Measurements from ENCODE around the gene SEC16A.

SEC16A gene

DNA sequence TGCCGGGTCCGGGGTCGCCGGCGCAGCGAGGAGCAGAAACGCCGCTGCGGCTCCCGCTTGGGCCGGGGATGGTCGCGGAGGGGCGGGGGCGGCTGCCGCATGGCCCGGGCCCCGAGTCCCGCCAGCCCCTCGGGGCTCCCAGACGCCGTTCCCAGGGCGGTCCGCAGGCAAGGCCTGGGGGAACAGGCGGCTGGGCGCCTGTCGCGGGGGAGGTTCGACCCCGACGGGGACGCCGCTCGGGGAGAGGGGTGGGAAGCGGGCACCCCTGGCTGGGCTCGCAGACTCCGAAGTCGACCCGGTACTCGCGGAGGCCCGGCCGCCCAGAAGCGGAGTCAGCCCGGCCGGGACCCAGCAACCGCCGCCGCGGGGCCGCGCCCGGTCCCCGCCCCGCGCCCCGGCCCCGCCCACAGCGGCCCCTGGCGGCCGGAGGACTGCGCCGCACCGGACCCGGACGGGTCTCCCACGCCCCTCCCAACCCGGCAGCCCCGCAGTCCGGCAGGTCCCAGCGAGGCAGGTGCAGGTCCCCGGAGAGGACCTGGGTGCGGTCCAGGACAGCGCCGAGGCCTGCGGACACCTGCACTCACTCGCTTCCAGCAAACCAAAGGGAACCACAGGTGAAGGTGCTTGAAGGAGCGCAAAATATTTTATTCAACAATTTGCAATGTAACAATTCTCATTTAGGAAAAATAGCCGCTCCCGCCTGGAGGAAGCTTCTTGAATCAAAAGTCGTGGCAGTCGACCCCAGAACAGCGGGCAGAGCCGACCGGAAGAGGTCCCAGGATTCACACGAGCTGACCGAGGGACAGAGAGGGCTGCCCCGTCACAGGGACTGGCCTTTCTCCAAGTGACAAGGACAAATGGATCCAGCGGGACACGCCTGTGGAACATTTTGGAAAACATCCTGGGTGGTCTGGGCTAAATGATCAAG, 43.1 kb downstream of the SEC16A start, which contains the start of gene INPP5E:
Gene INPP5E (minus strand): TSS at position 365 of the 928 bp plus-strand sequence. CDS start 426 bp downstream, outside the sequence.
- DNase-seq = peak; percentile 86

DNA sequence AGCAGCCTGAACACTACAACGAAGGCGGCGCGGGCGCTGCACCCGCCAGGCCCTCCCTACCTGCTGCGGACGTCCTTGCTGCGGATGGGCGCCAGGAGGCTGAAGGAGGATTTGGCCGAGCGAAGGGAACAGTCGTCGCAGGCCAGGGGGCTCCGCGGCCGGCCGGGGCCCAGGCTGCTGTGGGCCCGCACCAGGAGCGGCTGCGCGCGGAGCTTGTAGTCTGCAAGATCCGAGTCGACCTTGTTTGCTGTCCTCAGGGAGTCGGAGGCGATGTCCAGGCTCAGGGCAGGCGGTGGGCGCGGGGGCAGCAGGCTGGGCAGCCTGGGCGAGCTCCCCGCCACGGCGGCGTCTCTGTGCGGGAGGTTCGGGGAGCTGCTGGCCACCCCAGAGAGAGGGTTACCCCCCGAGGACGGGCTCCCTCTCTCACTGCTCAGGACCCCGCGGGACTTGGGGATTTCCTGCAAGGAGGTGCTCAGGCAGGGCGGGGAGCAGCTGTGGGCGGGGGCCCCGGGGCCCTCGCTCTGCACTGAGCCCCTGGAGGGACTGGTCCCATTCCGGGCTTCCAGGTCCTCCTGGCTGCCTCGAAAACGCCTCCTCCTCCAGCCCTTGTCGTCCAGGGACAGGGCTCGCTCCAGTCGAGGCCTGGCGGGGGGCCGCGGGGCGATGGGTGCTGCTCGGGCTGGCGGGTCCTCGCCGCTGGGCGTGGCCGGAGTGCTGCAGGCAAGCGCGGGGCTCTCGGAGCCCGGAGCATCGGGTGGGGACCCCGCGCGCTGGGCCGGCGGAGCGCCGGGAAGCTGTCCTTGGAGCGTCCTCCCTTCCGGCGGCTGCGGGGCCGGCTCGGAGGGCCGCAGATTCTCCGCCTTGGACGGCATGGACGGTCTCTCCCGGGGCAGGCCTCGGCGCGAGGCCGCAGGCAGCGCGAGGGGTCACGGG, 44.0 kb downstream of the SEC16A start:
- DNase-seq = peak; percentile 69

DNA sequence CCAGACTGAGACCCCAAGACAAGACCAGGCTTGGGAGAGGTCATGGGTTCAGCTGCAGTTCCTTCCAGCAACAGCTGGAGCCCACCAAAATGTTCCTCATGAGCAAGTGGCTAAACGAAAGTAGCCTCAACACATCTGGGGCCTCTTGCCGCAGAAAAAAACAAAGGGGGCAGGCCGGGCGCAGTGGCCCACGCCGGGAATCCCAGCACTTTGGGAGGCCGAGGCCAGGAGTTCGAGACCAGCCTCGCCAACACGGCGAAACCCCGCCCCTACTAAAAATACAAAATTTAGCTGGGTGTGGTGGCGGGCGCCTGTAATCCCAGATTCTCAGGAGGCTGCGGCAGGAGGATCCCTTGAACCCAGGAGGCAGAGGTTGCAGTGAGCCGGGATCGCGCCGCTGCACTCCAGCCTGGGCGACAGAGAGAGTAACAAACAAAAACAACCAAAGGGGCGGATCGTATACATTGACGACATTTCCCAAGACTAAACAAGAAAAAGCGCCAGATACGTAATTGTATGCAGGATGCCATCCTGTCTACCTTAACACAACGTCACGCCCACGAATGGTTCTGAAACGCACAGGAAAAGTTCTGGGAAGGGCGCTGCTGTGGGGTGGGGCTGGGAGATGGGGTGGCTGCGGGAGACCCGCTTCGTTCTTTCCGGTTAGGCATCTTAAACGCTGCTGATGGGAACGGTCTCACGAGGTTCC, 44.8 kb downstream of the SEC16A start:
- no peak for DNase-seq

DNA sequence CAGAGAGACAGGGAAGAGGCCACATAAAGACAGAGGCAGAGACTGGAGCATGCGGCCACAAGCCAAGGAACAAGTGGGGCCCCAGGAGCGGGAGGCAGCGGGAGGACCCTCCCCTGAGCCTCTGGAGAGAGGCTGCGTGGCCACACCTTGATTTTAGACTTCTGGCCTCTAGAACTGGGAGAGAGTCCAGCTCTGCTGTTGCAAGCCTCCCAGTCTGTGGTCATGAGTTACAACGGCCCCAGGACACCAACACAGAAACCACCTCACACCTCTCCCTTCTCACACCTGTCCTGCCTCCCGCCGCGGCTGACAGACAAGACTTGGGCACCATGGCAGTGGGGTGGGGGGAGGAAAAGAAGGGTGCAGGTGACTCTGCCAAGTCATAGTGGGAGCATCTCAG, 45.4 kb downstream of the SEC16A start:
- no peak for DNase-seq

DNA sequence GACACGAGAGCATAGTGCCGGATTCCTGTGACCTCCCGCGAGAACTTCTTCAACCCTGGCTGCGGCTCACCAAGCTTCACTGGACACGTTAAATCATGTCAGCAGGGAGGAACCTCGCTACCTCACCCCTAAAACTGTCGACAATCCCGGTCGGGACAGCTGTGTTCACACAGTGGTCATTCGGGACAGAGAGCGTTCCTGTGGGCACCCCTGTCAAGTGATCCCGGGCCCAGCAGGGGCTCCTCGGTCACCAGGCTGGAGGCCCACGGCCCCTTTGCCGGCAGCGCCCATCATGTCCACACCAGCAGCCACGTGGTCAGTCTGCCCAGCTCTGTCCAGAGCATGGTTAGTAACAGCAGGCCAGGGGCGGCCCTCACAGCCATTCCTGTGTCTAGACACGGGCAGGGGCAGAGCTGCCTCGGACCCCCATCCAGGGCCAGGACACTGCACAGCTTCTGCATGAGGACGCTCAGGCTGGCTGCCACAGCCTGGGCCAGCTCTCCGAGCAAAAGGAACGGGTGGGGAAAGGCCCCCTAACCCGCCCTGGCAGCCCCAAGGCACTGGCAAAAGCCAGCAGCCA, 46.7 kb downstream of the SEC16A start:
- DNase-seq = no peak

DNA sequence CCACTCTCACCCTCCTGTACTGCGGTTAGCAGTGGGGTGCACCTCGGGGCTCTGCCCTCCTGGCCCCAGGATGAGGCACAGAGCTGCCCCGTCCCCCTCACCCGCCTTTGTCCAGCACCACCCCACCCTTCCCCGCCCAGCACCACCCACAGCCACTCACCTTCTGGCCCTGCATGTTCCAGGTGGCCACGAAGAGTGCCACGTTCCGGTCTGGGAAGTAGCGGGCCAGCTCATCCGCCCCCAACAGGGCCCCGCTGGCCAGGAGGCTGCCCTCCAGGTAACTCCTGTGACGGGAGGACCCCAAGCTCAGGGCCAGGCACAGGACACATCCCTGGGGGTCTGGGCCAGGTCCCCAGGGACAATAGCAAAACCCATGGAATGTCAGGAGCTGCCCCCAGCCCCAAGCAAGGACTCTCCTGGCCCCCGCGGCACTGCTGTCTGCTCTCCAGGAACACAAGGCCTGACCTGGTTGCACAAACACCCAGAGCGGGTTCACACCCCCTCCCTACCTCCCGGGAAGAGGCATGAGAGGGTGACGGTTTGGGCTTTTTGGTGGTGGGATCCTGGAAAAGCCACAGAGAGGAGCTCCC, 48.2 kb downstream of the SEC16A start:
- no peak for DNase-seq

DNA sequence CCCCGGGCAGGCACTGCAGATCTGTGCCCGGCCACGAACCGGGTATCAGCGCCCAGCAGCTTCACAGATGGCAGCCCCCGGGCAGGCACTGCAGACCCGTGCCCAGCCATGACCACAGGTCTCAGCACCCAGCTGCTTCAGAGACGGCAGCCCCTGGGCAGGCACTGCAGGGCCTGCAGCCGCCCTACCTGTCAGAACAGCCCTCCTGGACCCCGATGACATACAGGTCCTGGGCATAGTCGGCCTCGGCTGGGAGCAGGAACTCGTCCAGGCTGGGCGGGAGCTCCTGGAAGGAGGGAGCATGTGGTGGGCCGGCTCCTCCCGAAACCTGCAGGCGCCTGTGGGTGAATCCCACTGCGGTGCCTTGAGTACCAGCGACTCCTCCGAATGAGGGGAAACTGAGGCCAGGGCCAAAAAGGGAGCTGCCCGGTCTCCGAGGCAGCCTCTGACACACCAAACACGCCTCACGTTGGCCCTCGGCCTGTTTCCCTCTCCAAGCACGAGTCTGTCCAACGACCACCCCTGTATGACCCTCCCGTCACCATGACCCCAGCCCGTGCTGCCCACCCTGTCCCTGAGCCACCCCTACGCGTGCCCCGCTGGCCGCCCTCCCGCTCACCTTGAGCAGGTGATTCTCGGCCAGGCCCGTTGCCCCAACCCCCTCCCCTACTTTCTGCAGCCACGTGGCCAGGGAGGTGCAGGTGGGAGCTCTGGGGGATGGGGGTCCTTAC, 48.8 kb downstream of the SEC16A start:
- no peak for DNase-seq

DNA sequence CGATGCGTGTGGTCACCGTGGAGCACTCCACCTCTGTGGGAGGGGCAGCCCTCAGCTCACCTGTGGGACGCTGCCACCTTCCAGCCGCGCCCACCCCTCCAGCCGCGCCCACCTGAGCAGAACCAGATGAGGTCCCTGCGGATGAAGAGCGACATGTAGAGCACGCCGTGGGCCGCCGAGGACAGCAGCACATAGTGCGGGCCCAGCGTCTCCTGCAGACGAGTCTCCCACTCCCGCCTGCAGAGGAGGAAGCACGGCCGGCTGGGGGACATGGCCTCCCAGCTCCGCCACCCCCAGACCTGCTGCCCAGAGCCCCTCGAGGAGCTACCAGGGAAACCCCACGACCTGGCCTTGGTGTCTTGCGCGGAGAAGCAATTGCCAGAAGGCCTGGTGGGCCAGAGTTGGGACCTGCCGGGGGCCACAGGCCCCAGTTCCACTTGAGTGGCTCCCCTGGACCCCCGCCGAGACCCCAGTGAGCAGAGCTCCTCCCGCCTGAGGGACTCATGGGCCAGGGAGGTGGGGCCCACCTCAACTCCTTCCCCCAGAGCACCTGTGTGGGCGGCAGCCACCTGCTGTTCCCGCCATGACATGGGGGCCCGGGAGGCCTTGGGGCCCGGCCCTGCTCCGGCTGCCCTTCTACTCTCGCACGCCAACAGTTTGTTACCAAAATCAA, 49.7 kb downstream of the SEC16A start:
- DNase-seq = no peak

DNA sequence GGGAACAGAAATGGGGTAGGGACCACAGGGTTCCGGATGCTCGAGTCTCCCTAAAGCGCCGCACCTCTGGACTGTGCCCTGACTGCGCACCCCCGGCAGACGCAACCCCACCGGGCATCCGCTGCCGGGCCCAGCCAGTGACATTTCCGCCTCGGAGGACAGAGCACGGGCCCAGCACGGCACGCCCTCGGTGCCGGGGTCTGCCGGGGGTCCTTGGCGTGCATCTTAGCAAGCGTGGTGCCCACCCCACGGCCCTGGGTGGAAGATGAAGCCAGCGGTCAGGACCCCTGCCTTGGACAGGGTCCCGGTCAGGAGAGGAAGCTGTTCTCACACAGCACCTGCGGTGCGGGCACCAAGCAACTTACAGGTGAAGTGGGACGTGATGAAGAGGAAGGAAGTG, 50.2 kb downstream of the SEC16A start:
- DNase-seq = no peak

DNA sequence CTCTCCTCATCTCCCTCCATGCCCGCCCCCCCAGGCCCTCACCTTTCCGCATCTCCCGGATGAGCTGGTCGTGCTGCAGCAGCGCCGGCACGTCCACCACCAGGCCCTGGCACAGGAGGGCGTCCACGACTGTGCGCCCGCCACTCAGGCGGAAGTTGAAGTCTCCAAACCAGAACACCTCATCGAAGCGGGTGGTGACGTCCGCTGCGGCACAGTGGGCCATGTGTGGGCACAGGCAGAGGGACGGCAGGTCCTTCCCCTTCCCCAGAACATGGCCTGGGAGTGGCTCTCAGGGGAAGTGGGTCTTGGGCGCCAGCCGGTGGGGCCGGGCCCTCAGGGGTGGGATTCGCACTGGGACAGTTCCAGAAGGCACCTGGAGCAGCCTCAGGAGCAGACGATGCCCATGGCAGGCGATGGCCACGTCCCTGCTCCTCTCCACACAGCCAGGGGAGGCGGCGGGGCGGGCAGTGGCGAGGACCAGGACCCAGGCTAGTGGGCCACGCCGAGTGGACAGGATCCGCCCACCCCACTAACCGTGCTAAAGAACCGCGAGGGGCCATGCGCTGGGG, 51.0 kb downstream of the SEC16A start:
- no peak for DNase-seq

DNA sequence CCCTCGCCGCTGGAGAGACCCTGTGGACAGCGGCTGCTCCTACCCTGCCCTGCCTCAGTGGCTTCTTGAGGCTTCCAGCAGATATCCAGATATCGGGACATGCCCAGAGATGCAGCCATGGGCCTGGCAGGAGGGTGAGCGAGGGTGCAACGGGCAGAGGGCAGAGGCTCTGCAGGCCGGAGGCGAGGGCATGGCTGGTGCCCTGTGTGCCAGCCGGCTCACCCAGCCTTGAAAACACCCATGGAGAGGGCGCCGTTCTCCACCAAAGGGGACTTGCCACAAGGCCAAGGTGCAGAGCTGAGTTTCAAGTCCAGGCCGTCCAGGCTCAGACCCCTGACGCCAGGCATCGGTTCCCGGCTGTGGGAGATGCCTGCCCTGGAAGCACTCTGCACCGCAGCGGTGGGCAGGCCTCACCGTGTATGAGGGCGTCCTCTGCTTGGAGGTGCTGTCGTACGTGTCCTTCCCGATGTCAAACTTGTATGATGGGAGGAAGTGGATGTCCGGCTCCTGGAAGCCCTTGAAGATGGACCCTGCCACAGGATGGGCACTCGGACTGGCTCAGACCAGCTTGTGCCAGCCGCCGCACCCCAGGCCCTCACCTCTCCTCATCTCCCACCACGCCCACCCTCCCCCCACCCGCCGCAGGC, 52.1 kb downstream of the SEC16A start:
- DNase-seq = no peak

DNA sequence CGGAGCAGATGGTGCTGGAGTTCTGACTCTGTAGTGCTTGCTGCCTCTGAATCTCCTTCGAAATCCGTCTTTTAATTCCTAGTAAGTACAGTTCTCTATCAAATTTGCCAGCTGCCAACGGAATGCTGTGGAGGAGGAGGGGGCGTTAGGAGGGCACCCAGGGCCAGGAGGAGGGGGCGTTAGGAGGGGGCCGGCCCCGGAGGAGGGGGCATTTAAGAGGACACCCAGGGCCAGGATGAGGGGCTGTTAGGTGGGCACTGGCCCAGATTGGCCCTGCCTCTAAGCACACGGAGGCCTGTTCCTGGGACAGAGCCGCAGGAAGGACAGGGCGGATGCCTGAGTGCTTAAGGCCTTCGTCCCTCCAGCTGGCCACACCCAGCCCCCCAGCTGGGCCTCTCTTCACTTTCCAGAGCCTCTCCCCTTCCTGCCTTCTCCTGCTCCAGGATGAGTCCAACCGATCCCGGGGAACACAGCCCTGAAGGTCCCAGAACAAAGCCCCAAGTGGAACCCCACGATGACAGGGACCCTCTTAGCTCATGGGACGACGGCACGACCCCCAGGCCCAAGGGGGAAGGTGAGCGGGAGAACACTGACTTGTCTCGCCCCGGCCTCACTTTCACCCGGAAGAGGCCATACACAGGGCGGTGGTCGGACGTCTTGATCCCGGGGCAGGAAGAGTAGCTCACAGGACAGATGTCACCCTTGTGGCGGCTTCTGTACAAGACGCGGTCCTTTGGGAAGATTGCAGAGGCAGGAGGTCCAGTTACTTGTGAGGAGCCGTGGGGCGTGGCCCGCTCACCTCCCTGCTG, 53.0 kb downstream of the SEC16A start:
- no peak for DNase-seq

DNA sequence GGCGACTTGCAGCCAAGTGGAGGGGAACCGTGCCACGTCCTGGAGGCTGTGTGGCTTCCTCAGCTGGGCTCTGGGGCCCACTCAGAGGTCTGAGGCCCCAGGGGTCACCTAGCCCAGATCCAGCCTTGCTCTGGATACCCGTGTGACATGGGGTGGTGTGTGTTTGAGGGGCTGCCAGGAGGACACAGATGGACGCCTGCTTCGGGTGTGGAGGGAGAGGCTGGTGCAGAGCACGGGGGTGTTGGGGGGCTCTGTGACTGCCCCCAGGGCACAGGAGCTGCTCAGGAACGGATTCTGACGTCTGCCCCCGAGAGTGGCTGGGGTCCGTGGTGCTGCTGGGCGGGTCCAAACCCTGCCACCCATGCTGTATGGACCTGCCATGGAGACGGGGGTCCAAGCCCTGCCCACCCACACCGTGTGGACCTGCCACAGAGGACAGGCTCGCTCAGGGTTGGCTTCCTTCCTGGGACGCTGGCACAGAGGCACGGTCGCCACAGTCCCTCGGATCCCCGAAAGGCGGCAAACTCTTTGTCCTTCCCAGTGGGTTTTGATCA, 53.7 kb downstream of the SEC16A start:
- DNase-seq = no peak

DNA sequence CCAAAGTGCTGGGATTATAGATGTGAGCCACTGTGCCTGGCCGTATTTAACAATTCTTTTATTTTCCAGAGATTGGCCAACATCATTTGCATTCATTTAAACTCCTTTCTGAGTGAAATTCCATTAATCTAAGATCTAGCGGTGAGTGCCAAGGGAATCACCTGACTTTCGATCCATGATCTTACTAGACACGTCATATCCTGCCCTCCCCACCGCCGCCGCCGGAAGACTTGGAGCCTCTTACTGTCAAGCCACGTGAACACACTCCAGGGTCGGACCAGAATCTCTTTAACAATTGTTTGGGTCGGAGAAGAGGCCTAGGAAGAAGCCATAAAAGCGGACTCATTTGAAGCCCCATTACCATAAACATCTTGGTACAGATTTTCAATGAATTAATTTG, 56.1 kb downstream of the SEC16A start:
- DNase-seq = no peak

DNA sequence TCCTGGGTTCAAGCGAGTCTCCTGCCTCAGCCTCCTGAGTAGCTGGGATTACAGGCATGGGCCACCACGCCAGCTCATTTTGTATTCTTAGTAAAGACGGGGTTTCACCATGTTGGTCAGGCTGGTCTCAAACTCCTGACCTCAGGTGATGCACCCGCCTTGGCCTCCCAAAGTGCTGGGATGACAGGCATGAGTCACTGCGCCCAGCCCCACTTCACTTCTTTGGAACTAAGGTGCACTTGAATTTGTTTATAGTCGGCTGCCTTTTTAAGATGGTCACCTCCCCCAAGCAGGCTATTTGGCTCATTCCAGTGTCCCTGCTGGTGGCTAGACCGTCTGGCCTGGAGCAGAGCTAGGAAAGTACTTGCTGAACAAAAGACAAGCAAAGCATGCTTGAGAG, 57.5 kb downstream of the SEC16A start:
- DNase-seq = peak; percentile 45

DNA sequence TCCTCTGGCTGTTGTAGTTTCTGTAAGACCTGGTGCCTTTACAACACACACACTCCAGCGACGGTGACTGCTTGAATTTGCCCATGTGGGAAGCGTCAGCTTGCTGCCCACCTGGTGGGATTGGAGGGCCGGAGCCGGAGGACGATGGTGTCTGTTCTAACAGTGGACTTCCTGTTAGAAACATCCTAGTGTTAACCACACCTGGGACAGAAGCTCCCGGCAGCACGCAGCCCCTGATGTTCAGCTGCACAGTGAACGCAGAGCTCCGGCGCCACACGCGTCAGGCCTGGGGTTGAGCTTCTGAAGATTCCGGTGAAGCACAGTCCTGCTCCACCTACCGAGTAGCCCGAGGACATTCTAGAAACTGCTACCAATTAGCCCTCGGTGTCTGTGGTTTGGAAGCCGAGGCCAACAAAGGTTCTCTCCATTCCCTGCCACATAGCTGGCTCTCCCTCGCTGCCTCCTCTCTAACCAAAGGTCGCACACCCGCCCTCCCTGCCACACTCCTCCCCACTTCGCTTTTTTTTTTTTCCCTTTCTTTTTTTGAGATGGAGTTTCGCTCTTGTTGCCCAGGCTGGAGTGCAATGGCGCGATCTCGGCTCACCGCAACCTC, 58.0 kb downstream of the SEC16A start:
- DNase-seq = no peak

DNA sequence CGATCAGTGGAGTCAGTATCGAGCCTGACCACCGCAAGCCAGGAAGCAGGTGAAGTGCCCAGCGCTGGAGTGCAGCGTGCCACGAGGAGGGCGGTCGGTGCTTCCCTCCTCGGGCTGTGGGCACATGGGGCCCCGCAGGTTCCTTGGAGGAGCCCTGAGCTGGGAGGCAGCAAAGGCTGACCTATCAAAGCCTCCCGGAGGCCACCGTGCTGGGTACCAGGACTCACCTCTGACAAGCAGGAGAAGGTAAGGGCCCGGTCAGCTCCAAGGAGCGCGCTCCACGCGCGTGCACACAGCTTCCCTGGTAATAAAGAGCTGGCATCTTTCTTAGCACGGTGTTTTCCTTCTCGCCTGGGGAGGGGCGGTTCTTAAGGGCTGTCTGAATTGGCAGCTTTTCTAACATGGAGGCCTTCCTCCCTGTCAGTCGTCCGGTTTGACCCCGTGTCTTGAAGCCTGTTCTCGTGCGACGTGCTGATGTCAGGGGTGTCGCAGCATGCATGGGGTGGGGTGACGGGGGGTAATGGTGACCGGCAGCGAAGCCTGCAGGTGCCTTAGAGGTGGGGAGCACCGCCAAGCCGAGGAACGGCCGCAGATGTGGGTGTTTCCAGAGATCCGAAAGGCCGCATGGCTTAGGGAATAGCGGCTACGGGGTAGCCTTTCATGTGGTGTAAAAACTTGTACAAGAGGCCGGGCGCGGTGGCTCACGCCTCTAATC, 59.3 kb downstream of the SEC16A start:
- no peak for DNase-seq

DNA sequence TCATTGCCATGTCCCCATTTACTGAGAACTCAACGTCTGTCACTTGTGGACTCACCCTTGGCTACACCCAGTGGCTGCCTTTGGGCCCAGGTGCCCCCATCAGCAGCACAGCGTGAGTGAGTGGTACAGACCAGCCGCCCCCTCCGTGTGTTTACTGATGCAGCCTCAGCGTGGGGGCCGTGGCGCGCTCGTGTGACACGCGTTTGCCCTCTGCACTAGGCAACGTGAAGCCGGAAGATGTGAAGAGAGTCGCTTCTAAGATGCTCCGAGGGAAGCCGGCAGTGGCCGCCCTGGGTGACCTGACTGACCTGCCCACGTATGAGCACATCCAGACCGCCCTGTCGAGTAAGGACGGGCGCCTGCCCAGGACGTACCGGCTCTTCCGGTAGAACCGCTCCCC, 60.0 kb downstream of the SEC16A start:
- DNase-seq = no peak

Measured in activated CD4-positive, alpha-beta T cell treated with anti-CD3 and anti-CD28 coated beads for 48 hours (primary cell).